Sigmoid colon (tissue), 7 donors: ENCODE measurements around the gene PLPP1. TPM values are rescaled to one million over a fixed set of nuclear protein-coding genes. Genes with fewer than 3 reads are reported as not detected.
A peak's percentile ranks its signal among the peaks of the same experiment; 100 is the strongest.

Experiments
- DNase-seq: peaks from one replicate; pipeline ENCODE4 v3.0.0-alpha.2; 2019
- H3K27ac ChIP-seq, 4 donors: fragments of 200-600 bp; sonication (generic); one replicate each; pipeline ENCODE4 v1.5.1; 2016 to 2019; ENCODE audit warnings: mild to moderate bottlenecking in 1 of 4
- H3K27me3 ChIP-seq, 3 donors: fragments of 200-600 bp; sonication (generic); one replicate each; pipeline ENCODE4 v1.5.1; 2019; ENCODE audit warnings: mild to moderate bottlenecking in 1 of 3
- H3K36me3 ChIP-seq, 4 donors: fragments of 200-600 bp; sonication (generic); one replicate each; pipeline ENCODE4 v1.5.1; 2016 to 2019
- H3K4me1 ChIP-seq, 4 donors: fragments of 200-600 bp; sonication (generic); one replicate each; pipeline ENCODE4 v1.5.1; 2017 to 2019
- H3K4me3 ChIP-seq, 4 donors: fragments of 200-600 bp; sonication (generic); one replicate each; pipeline ENCODE4 v1.5.1; 2017 to 2019; ENCODE audit warnings: mild to moderate bottlenecking in 2 of 4, moderate library complexity in 1 of 4
- H3K9me3 ChIP-seq, 4 donors: fragments of 200-600 bp in 3 of 4; sonication (generic) in 3 of 4; one replicate each; pipeline versions ENCODE4 v1.5.1 to v1.6.1; 2013 to 2019
- EP300 ChIP-seq, 4 donors: sonication (generic); formaldehyde crosslinking; IDR thresholded peaks; one replicate each; pipeline ENCODE4 v1.6.1; 2017; ENCODE audit warnings: antibody characterized with exemption in 4 of 4
- POLR2A ChIP-seq, 2 donors: fragments of 450-650 bp; IDR thresholded peaks; one replicate each; pipeline ENCODE4 v1.6.1; 2016; ENCODE audit warnings: antibody characterized with exemption in 2 of 2, mild to moderate bottlenecking in 2 of 2, moderate library complexity in 2 of 2
- POLR2AphosphoS5 ChIP-seq, 4 donors: sonication (generic); formaldehyde crosslinking; IDR thresholded peaks; one replicate each; pipeline ENCODE4 v1.6.1; 2017; ENCODE audit warnings: antibody characterized with exemption in 4 of 4
- WGBS, 2 donors: extraction: QIAGEN DNeasy Blood & Tissue Kit; methylation state at CpG; one replicate each; pipeline ENCODE4 v1.1.7; 2013; 5-methylcytosine and 5-hydroxymethylcytosine counted together
- intact Hi-C: fragments of 100-400 bp; cut with DNase I; formaldehyde crosslinking; loops from one replicate; pipeline ENCODE4 v1.15.1; 2023
- polyA plus RNA-seq, 3 donors: library from polyadenylated mRNA; stranded (reverse); fragments of 200-250 nt; gene quantifications; one replicate each; pipeline ENCODE4 v1.2.3, GENCODE V29; 2013
- total RNA-seq, 4 donors: library from RNA; depleted of rRNA; stranded (reverse); fragments of >200 nt; gene quantifications; one replicate each; pipeline ENCODE4 v1.1.0, GENCODE V29; 2016
- TF ChIP-seq, protein P1 (sequence below), 4 experiments: fragments of 450-650 bp in 3 of 4; fragments of 200-600 bp in 1 of 4; IDR thresholded peaks; one replicate each; pipeline ENCODE4 v1.5.1; 2016 to 2019; ENCODE audit warnings: antibody characterized with exemption in 4 of 4, mild to moderate bottlenecking in 3 of 4, moderate library complexity in 2 of 4
- donor health status: healthy with polysubstance abuse.
- donor health status: Bipolar disorder and iron deficiency.
- donor health status: healthy.

The PLPP1 gene
- total and polyA plus RNA-seq, 7 donors = 44.2 to 355 (median 264) TPM

DNA sequence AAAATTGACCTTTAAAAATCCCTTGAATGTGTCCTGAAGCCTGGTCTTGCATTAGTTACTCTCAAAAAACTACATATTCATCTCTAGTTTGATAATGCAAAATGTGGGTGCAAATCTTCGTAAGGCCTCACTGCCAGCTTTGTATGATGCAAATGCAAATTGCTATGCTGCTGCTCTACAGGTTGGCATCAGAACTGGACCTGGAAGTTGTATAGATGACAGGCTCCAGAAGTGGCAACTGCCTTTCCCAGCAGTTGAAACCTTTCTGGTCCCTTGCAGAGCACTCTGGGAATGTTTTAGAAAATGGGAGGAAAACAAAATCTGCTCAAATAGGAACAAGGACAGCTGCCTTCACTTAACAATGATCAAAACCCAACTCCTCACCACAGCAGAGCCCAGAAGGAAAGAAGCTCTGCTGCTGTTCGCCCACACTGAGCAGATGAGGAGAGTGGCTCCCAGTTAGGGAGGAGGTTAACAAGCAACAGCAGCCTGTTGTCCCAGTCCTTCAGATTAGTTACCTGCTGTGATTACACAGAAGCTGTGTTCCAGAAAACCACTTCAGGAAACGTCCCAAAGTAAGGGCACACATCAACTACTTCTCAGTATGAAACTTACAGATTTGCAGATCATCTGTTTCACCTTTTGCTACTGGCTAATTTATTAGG lies 93.5 kb downstream of the PLPP1 start:
- peaks cover 0 to 84% (median 69%) of the 10 kb centered on the region in 4 donors for H3K4me1 ChIP-seq
- TF ChIP-seq, protein P1, sequence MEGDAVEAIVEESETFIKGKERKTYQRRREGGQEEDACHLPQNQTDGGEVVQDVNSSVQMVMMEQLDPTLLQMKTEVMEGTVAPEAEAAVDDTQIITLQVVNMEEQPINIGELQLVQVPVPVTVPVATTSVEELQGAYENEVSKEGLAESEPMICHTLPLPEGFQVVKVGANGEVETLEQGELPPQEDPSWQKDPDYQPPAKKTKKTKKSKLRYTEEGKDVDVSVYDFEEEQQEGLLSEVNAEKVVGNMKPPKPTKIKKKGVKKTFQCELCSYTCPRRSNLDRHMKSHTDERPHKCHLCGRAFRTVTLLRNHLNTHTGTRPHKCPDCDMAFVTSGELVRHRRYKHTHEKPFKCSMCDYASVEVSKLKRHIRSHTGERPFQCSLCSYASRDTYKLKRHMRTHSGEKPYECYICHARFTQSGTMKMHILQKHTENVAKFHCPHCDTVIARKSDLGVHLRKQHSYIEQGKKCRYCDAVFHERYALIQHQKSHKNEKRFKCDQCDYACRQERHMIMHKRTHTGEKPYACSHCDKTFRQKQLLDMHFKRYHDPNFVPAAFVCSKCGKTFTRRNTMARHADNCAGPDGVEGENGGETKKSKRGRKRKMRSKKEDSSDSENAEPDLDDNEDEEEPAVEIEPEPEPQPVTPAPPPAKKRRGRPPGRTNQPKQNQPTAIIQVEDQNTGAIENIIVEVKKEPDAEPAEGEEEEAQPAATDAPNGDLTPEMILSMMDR (IDR thresholded peaks at IDR 0.05) = no peak
- peak in 3 of 4 donors; percentile 24 to 55 (median 44) for TF ChIP-seq POLR2AphosphoS5 (IDR thresholded peaks at IDR 0.05)
- TF ChIP-seq EP300 (IDR thresholded peaks at IDR 0.05) = no peak
- no peaks in the 10 kb centered on the region for H3K27me3 ChIP-seq
- H3K9me3 ChIP-seq = no peaks in the 10 kb centered on the region
- H3K4me3 ChIP-seq = no peak overlapping the region
- intact Hi-C loops = no loop called here
- WGBS, 2 donors = 84 to 86% methylated on average over 3 of the region's 3 CpGs
- no peak for DNase-seq
- peak overlapping the region; percentile 80 to 92 (median 85) for H3K27ac ChIP-seq
- no peaks in the 10 kb centered on the region for H3K36me3 ChIP-seq

GRCh38 chr5:55440188-55440646 lies 94.5 kb downstream of the PLPP1 start:
- TF ChIP-seq, protein P1 (IDR thresholded peaks at IDR 0.05) = no peak
- TF ChIP-seq POLR2AphosphoS5 (IDR thresholded peaks at IDR 0.05) = peak in 3 of 4 donors; percentile 27 to 42 (median 28)

DNA sequence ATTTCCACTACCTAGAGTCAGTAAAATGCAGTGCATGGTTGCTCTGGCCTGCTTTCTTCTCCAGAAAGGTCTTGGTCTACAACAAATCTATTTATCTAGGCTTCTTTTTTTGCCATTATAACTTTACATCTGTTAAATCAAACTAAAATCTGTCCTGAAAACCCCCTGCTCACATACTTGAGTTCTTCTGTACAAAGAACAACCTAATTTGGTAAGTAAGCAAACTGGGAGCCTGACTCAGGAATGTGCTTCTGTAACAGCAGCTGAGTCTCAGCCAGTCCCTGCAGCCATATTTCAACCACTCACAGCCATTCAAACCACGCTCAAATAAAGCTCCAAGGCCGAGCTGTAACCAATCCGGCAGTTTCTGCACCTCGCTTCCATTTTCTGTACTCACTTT lies 95.8 kb downstream of the PLPP1 start:
- DNase-seq = peak; percentile 87
- peak in 3 of 4 donors; percentile 46 to 66 (median 56) for TF ChIP-seq POLR2AphosphoS5 (IDR thresholded peaks at IDR 0.05)
- TF ChIP-seq POLR2A (IDR thresholded peaks at IDR 0.05) = no peak
- TF ChIP-seq, protein P1 (IDR thresholded peaks at IDR 0.05) = no peak
- TF ChIP-seq EP300 (IDR thresholded peaks at IDR 0.05) = peak in 2 of 4 donors; percentile 45 to 55
- H3K4me3 ChIP-seq = no peak overlapping the region
- H3K9me3 ChIP-seq = no peaks in the 10 kb centered on the region
- intact Hi-C loops = loop anchor here (5.0 kb wide), 2 partner anchors 93 to 163 kb away; partner anchors contain the start of gene PLPP1
- H3K4me1 ChIP-seq = peaks cover 0 to 88% (median 79%) of the 10 kb centered on the region in 4 donors
- no peaks in the 10 kb centered on the region for H3K27me3 ChIP-seq
- H3K36me3 ChIP-seq = peaks cover 0 to 3% (median 0%) of the 10 kb centered on the region in 4 donors
- 73 to 91% methylated on average over 4 of the region's 4 CpGs for WGBS, 2 donors
- H3K27ac ChIP-seq = peak overlapping the region; percentile 80 to 92 (median 85)

More at GRCh38 chr5:55440188-55440646, 94.5 kb downstream of the PLPP1 start:
- Histone ChIP-seq H3K36me3 (peaks cover 0 to 3% (median 0%) of the 10 kb centered on the region in 4 donors), H3K9me3 (no peaks in the 10 kb centered on the region), H3K27ac (peak overlapping the region; percentile 80 to 92 (median 85)), H3K27me3 (no peaks in the 10 kb centered on the region), H3K4me1 (peaks cover 0 to 79% (median 68%) of the 10 kb centered on the region in 4 donors), H3K4me3 (no peak overlapping the region)
- 73 to 87% methylated on average over 6 of the region's 6 CpGs for WGBS, 2 donors
- intact Hi-C loops = no loop called here
- peak; percentile 71 for DNase-seq

DNA sequence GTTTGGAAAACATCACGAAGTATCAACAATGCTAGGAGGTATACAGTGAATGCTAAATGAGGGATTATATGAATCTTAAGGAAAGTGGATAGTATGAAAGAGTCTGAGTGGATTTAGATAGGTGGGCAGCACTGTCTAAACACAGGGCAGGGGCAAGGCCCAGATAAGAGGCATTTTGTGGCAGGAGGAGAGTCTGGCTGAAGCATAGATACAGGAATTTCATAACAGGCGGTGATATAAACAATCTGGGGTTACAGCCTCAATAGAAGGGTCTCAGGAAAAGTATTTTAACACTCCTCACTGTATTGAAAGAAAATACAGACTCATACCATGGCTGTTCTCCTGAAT lies 96.9 kb downstream of the PLPP1 start:
- Histone ChIP-seq H3K27ac (peak overlapping the region; percentile 80 to 92 (median 85)), H3K4me1 (peaks cover 0 to 82% (median 77%) of the 10 kb centered on the region in 4 donors), H3K36me3 (peaks cover 0 to 4% (median 1%) of the 10 kb centered on the region in 4 donors), H3K4me3 (no peak overlapping the region), H3K9me3 (no peaks in the 10 kb centered on the region), H3K27me3 (no peaks in the 10 kb centered on the region)
- DNase-seq = no peak
- 86 to 91% methylated on average over 2 of the region's 2 CpGs for WGBS, 2 donors
- intact Hi-C loops = loop anchor here (5.0 kb wide), 2 partner anchors 94 to 164 kb away; partner anchors contain the start of gene PLPP1
- TF ChIP-seq, protein P1 (IDR thresholded peaks at IDR 0.05) = no peak
- TF ChIP-seq EP300 (IDR thresholded peaks at IDR 0.05) (no peak), POLR2AphosphoS5 (IDR thresholded peaks at IDR 0.05) (no peak), POLR2A (IDR thresholded peaks at IDR 0.05) (no peak)
